H1 (cell line): Measurements from ENCODE around the gene MSI2. TPM values are rescaled to one million over a fixed set of nuclear protein-coding genes. Genes with fewer than 3 reads are reported as not detected.

Source experiments
- CTCF ChIA-PET: fragments of 300-600 bp; sonication (Branson Sonifier 250); formaldehyde crosslinking; loops from one replicate; lab custom pipeline; 2021; ENCODE audit not compliant: partially characterized antibody; lab: Charles Lee
- POLR2A ChIA-PET: fragments of 300-600 bp; sonication (Branson Sonifier 250); formaldehyde crosslinking; loops from one replicate; lab custom pipeline; 2021; ENCODE audit warnings: inconsistent platforms; ENCODE audit not compliant: partially characterized antibody; lab: Charles Lee
- DNase-seq, 2 experiments: peaks; one replicate each; pipeline versions ENCODE4 v3.0.0 to v3.0.0-alpha.2; 2010 to 2022; ENCODE audit warnings: low spot score in 2 of 2, low read depth in 1 of 2, mixed read lengths in 1 of 2
- FAIRE-seq: peaks from 2 replicates; lab custom pipeline; 2011; peaks lifted over from hg19 to GRCh38; lab: Jason Lieb, UNC
- H2AFZ ChIP-seq: 2 replicates; pipeline ENCODE4 v1.8.1; 2012; ENCODE audit warnings: low read length, inconsistent platforms
- H2AK5ac ChIP-seq: 2 replicates; pipeline ENCODE4 v1.6.1; 2013; ENCODE audit warnings: low read depth, low read length
- H2BK120ac ChIP-seq: replicated peaks from 2 replicates; pipeline ENCODE3; 2013; ENCODE audit warnings: low read depth, low read length, inconsistent platforms
- H2BK12ac ChIP-seq: 2 replicates; pipeline ENCODE4 v1.6.1; 2013; ENCODE audit warnings: low read depth, low read length
- H2BK15ac ChIP-seq: 2 replicates; pipeline ENCODE4 v1.6.1; 2013; ENCODE audit warnings: low read length
- H2BK20ac ChIP-seq: 2 replicates; pipeline ENCODE4 v1.6.1; 2013; ENCODE audit warnings: low read length
- H2BK5ac ChIP-seq: 2 replicates; pipeline ENCODE4 v1.6.1; 2013; ENCODE audit warnings: low read depth, low read length
- H3K14ac ChIP-seq: 2 replicates; pipeline ENCODE4 v1.6.1; 2013; ENCODE audit warnings: inconsistent platforms; ENCODE audit not compliant: insufficient read length
- H3K18ac ChIP-seq: 2 replicates; pipeline ENCODE4 v1.6.1; 2013; ENCODE audit warnings: low read length; ENCODE audit errors: extremely low read depth
- H3K23ac ChIP-seq: 2 replicates; pipeline ENCODE4 v1.6.1; 2013; ENCODE audit warnings: inconsistent platforms; ENCODE audit not compliant: insufficient read length
- H3K23me2 ChIP-seq: 2 replicates; pipeline ENCODE4 v1.6.1; 2013; ENCODE audit warnings: low read depth, low read length
- H3K27ac ChIP-seq: 2 replicates; pipeline ENCODE4 v1.6.1; 2011; ENCODE audit warnings: low read depth, low read length, inconsistent platforms
- H3K27me3 ChIP-seq, 4 experiments: replicated peaks in 1 of 4; 1 replicate in 1 of 4; 2 replicates in 3 of 4; pipeline versions ENCODE4 v1.6.1 to v1.8.1; 2011 to 2013; ENCODE audit warnings: low read length in 3 of 4, mild to moderate bottlenecking in 3 of 4, inconsistent platforms in 2 of 4, mixed read lengths in 2 of 4, moderate library complexity in 1 of 4; ENCODE audit not compliant: control insufficient read depth in 3 of 4, insufficient read depth in 3 of 4; ENCODE audit errors: extremely low read depth in 1 of 4
- H3K36me3 ChIP-seq, 4 experiments: 2 replicates each; pipeline versions ENCODE4 v1.6.1 to v1.8.1; 2011 to 2013; ENCODE audit warnings: mild to moderate bottlenecking in 4 of 4, low read length in 3 of 4, moderate library complexity in 2 of 4, control low read depth in 1 of 4, inconsistent platforms in 1 of 4; ENCODE audit not compliant: insufficient read depth in 4 of 4, control insufficient read depth in 2 of 4
- H3K4ac ChIP-seq: replicated peaks from 2 replicates; pipeline ENCODE3; 2013; ENCODE audit warnings: low read length, low read depth, mixed read lengths, inconsistent platforms; ENCODE audit not compliant: insufficient read length
- H3K4me1 ChIP-seq, 4 experiments: replicated peaks in 1 of 4; 1 replicate in 1 of 4; 2 replicates in 3 of 4; pipeline versions ENCODE4 v1.6.1 to v1.8.1; 2011 to 2013; ENCODE audit warnings: low read length in 3 of 4, inconsistent platforms in 2 of 4, mixed read lengths in 1 of 4; ENCODE audit not compliant: insufficient read depth in 4 of 4, control insufficient read depth in 3 of 4
- H3K4me2 ChIP-seq, 2 experiments: 2 replicates each; pipeline versions ENCODE4 v1.6.1 to v1.8.1; 2011 to 2013; ENCODE audit warnings: low read depth in 2 of 2, low read length in 2 of 2, control low read depth in 1 of 2, inconsistent platforms in 1 of 2, mild to moderate bottlenecking in 1 of 2; ENCODE audit not compliant: insufficient read depth in 1 of 2
- H3K4me3 ChIP-seq, 4 experiments: fragments of 200-600, 300-600 bp in 1 of 4; sonication (generic), shearing (Covaris generic), sonication (Bioruptor Twin) in 1 of 4; 2 replicates each; pipeline versions ENCODE4 v1.5.1 to v1.8.1; 2011 to 2016; ENCODE audit warnings: low read length in 4 of 4, low read depth in 3 of 4, control low read depth in 2 of 4, inconsistent platforms in 2 of 4, mild to moderate bottlenecking in 2 of 4, mixed read lengths in 1 of 4, moderate library complexity in 1 of 4; ENCODE audit not compliant: insufficient read depth in 2 of 4; ENCODE audit errors: extremely low read depth in 1 of 4
- H3K56ac ChIP-seq: replicated peaks from 2 replicates; pipeline ENCODE3; 2013; ENCODE audit warnings: low read depth, mild to moderate bottlenecking, mixed read lengths, low read length, inconsistent platforms; ENCODE audit not compliant: insufficient read length
- H3K79me1 ChIP-seq: 2 replicates; pipeline ENCODE4 v1.6.1; 2013; ENCODE audit warnings: low read depth, low read length, control low read depth
- H3K79me2 ChIP-seq, 2 experiments: 2 replicates each; pipeline versions ENCODE4 v1.6.1 to v1.8.1; 2012 to 2013; ENCODE audit warnings: low read length in 2 of 2, mild to moderate bottlenecking in 2 of 2, inconsistent platforms in 1 of 2; ENCODE audit not compliant: insufficient read depth in 2 of 2, control insufficient read depth in 1 of 2
- H3K9ac ChIP-seq, 4 experiments: replicated peaks in 1 of 4; 1 replicate in 1 of 4; 2 replicates in 3 of 4; pipeline versions ENCODE4 v1.6.1 to v1.8.1; 2011 to 2013; ENCODE audit warnings: low read depth in 3 of 4, low read length in 3 of 4, control low read depth in 2 of 4, mild to moderate bottlenecking in 2 of 4, moderate library complexity in 2 of 4, inconsistent platforms in 1 of 4; ENCODE audit errors: extremely low read depth in 1 of 4
- H3K9me3 ChIP-seq, 2 experiments: 2 replicates each; pipeline versions ENCODE4 v1.6.1 to v1.8.1; 2012 to 2013; ENCODE audit warnings: mild to moderate bottlenecking in 2 of 2, moderate library complexity in 2 of 2, control low read depth in 1 of 2, inconsistent platforms in 1 of 2, low read depth in 1 of 2, low read length in 1 of 2, mixed read lengths in 1 of 2; ENCODE audit not compliant: insufficient read depth in 2 of 2
- H4K20me1 ChIP-seq, 2 experiments: replicated peaks in 1 of 2; 2 replicates each; pipeline versions ENCODE3 to v1.8.1; 2011 to 2013; ENCODE audit warnings: inconsistent platforms in 2 of 2, low read length in 2 of 2, mild to moderate bottlenecking in 1 of 2; ENCODE audit not compliant: insufficient read depth in 2 of 2, control insufficient read depth in 1 of 2
- H4K5ac ChIP-seq: 2 replicates; pipeline ENCODE4 v1.6.1; 2013; ENCODE audit warnings: low read length, low read depth, mixed read lengths, inconsistent platforms; ENCODE audit not compliant: insufficient read length
- H4K8ac ChIP-seq: 2 replicates; pipeline ENCODE4 v1.8.0; 2013; ENCODE audit warnings: mild to moderate bottlenecking, moderate library complexity, low read length, inconsistent platforms; ENCODE audit not compliant: insufficient read depth; ENCODE audit errors: extremely low read depth
- H4K91ac ChIP-seq: replicated peaks from 2 replicates; pipeline ENCODE3; 2013; ENCODE audit warnings: low read length, mixed read lengths, inconsistent platforms; ENCODE audit not compliant: insufficient read length
- CEBPB ChIP-seq: IDR thresholded peaks from 2 replicates; pipeline ENCODE4 v1.6.1; 2012; ENCODE audit warnings: low read depth, low read length
- NRF1 ChIP-seq: IDR thresholded peaks from 2 replicates; pipeline ENCODE4 v1.6.1; 2011; ENCODE audit warnings: mild to moderate bottlenecking, low read depth, low read length, improper control_type of control experiment
- WGBS, 2 experiments: shearing (Covaris generic) in 1 of 2; methylation state at CpG; one replicate each; pipeline versions ENCODE4 v1.1.6 to v1.1.7; 2013 to 2015; ENCODE audit warnings: low lambda C conversion rate in 2 of 2, mixed read lengths in 2 of 2, inconsistent platforms in 1 of 2, low coverage in 1 of 2, missing lambda C conversion rate in 1 of 2; ENCODE audit not compliant: insufficient replicate concordance in 2 of 2, insufficient coverage in 1 of 2, insufficient read length in 1 of 2; ENCODE audit errors: extremely low coverage in 1 of 2, missing lambda C conversion rate in 1 of 2; 5-methylcytosine and 5-hydroxymethylcytosine counted together
- polyA plus RNA-seq, 7 experiments: library from polyadenylated mRNA; depleted of rRNA in 3 of 7; stranded (reverse) in 5 of 7; unstranded in 2 of 7; fragments of >200 nt in 5 of 7; fragments of 200-250 nt in 2 of 7; gene quantifications; 1 replicate in 5 of 7; 2 replicates in 1 of 7; 4 replicates in 1 of 7; pipeline versions ENCODE4 v1.2.1 to v1.2.3, GENCODE V29; 2011 to 2013; ENCODE audit warnings: missing spikeins in 2 of 7, mixed read lengths in 2 of 7
- total RNA-seq: library from RNA; stranded (reverse); fragmentation: NEBNext Ultra II Directional; extraction: Animal tissue kit (Norgen Biotek cat#: 25700); gene quantifications from 2 replicates; pipeline ENCODE4 v1.2.1, GENCODE V29; 2021

Gene MSI2
- total and polyA plus RNA-seq, 2 of the 8 experiments (the other 6 are each of a cell fraction or from before 2014, with no cell fraction given) = 36.7 to 80.6 TPM

DNA sequence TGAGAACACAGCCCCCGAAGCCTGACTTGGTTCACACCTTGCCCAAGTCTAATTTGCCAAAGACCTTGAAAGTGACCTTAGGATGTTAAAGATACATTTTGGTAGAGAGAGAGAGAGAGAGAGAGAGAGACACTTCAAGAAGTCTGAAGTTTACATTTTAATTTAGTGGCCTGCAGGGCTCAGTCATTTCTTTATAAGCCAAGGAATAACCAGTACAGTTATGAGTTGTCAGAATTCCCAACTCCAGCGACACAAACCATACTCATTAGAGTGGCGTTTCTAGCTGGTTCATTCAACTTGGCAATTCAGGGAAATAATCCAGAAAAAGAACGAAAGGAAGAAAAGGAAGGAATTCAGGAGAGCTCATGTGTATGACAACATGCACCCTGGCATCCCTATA is 284.7 kb downstream of the MSI2 start:
- Histone ChIP-seq H3K79me2 (no peaks in the 10 kb centered on the region; a peak in 1 of 4 replicates), H3K27ac (no peak overlapping the region), H3K4me1 (peaks cover 2 to 29% (median 11%) of the 10 kb centered on the region in 4 experiments; a peak in 6 of 7 replicates), H2BK5ac (no peak overlapping the region), H3K23me2 (no peaks in the 10 kb centered on the region), H3K23ac (no peak overlapping the region), H4K91ac (no peak overlapping the region), H3K9ac (no peak overlapping the region), H3K4ac (no peak overlapping the region), H3K27me3 (no peaks in the 10 kb centered on the region), H3K18ac (no peak overlapping the region), H2AFZ (no peak overlapping the region), H2AK5ac (no peak overlapping the region), H2BK20ac (no peak overlapping the region), H3K79me1 (no peaks in the 10 kb centered on the region), H3K56ac (no peak overlapping the region), H4K8ac (no peak overlapping the region), H4K5ac (no peak overlapping the region), H2BK15ac (no peak overlapping the region), H4K20me1 (peaks cover 0 to 3% of the 10 kb centered on the region in 2 experiments), H3K14ac (no peak overlapping the region), H2BK12ac (no peak overlapping the region), H3K36me3 (no peaks in the 10 kb centered on the region), H3K4me3 (no peak overlapping the region), H2BK120ac (no peak overlapping the region), H3K9me3 (no peaks in the 10 kb centered on the region), H3K4me2 (no peak overlapping the region)
- DNase-seq (no peak), FAIRE-seq (no peak)
- 93% methylated on average over 4 of the region's 4 CpGs; no CpG with 5 or more reads in 1 of the 2 experiments for WGBS, 2 experiments
- ChIA-PET POLR2A (no interaction called here), CTCF (interaction anchor here (0.6 to 9.7 kb wide), 12 partner anchors 11 to 298 kb away, joined by 3 to 98 read pairs (median 4); no protein-coding TSS in a partner anchor)
- no peak for TF ChIP-seq CEBPB
- no peak for TF ChIP-seq NRF1
